Keratinocyte (primary cell): ENCODE measurements around the gene NLRP10. TPM values are rescaled to one million over a fixed set of nuclear protein-coding genes. Genes with fewer than 3 reads are reported as not detected.

Experiments
- DNase-seq: peaks from one replicate; pipeline ENCODE4 v3.0.0-alpha.2; 2011; ENCODE audit warnings: low read depth, missing footprints, low spot score
- FAIRE-seq: peaks from 2 replicates; lab custom pipeline; 2011; peaks lifted over from hg19 to GRCh38; lab: Jason Lieb, UNC
- H2AFZ ChIP-seq: 2 replicates; pipeline ENCODE4 v1.6.0; 2012; ENCODE audit warnings: low read length, control low read depth, inconsistent platforms; ENCODE audit not compliant: control insufficient read depth
- H3K27ac ChIP-seq: 2 replicates; pipeline ENCODE4 v1.5.1; 2011; ENCODE audit warnings: low read length; ENCODE audit not compliant: control insufficient read depth, insufficient read depth
- H3K27me3 ChIP-seq: 3 replicates; pipeline ENCODE4 v1.6.0; 2011; ENCODE audit warnings: low read length; ENCODE audit not compliant: control insufficient read depth, insufficient read depth; ENCODE audit errors: extremely low read depth
- H3K36me3 ChIP-seq, 2 experiments: 2 replicates in 1 of 2; 3 replicates in 1 of 2; pipeline ENCODE4 v1.5.1; 2011; ENCODE audit warnings: low read length in 2 of 2, mild to moderate bottlenecking in 1 of 2; ENCODE audit not compliant: control insufficient read depth in 2 of 2, insufficient read depth in 2 of 2; ENCODE audit errors: extremely low read depth in 1 of 2
- H3K4me1 ChIP-seq: 3 replicates; pipeline ENCODE4 v1.5.1; 2011; ENCODE audit warnings: low read length; ENCODE audit not compliant: control insufficient read depth, insufficient read depth; ENCODE audit errors: extremely low read depth
- H3K4me2 ChIP-seq: 3 replicates; pipeline ENCODE4 v1.6.0; 2011; ENCODE audit warnings: low read depth, low read length; ENCODE audit not compliant: control insufficient read depth, insufficient read depth; ENCODE audit errors: extremely low read depth
- H3K4me3 ChIP-seq, 3 experiments: fragments of 200-600 bp in 1 of 3; sonication (generic) in 1 of 3; 2 replicates in 2 of 3; 3 replicates in 1 of 3; pipeline ENCODE4 v1.5.1; 2011 to 2016; ENCODE audit warnings: low read length in 3 of 3, mild to moderate bottlenecking in 3 of 3, control low read depth in 2 of 3, inconsistent platforms in 1 of 3, low read depth in 1 of 3, mixed read lengths in 1 of 3, mixed run types in 1 of 3, moderate library complexity in 1 of 3; ENCODE audit not compliant: control insufficient read depth in 2 of 3, insufficient read depth in 2 of 3; ENCODE audit errors: extremely low read depth in 1 of 3
- H3K79me2 ChIP-seq: 2 replicates; pipeline ENCODE4 v1.6.0; 2012; ENCODE audit warnings: low read length; ENCODE audit not compliant: control insufficient read depth, insufficient read depth
- H3K9ac ChIP-seq: 3 replicates; pipeline ENCODE4 v1.6.0; 2011; ENCODE audit warnings: low read length; ENCODE audit not compliant: control insufficient read depth, insufficient read depth; ENCODE audit errors: extremely low read depth
- H3K9me1 ChIP-seq: 3 replicates; pipeline ENCODE4 v1.6.0; 2011; ENCODE audit warnings: low read length; ENCODE audit not compliant: control insufficient read depth, insufficient read depth; ENCODE audit errors: extremely low read depth
- H3K9me3 ChIP-seq: 2 replicates; pipeline ENCODE4 v1.5.1; 2012; ENCODE audit warnings: low read depth, low read length; ENCODE audit not compliant: control insufficient read depth
- H4K20me1 ChIP-seq: 3 replicates; pipeline ENCODE4 v1.6.0; 2011; ENCODE audit warnings: low read length; ENCODE audit not compliant: control insufficient read depth, insufficient read depth; ENCODE audit errors: extremely low read depth
- EZH2 ChIP-seq: IDR thresholded peaks from one replicate; pipeline ENCODE4 v1.6.1; 2012; ENCODE audit warnings: inconsistent platforms, mild to moderate bottlenecking, low read length, moderate library complexity
- dilution Hi-C: fragments of 300-500 bp; cut with MboI; formaldehyde crosslinking; loops from one replicate; pipeline ENCODE4 v1.7.0; 2020; ENCODE audit warnings: low sequenced_read_pairs; ENCODE audit not compliant: extremely low pct_ligation_motif_present
- polyA plus RNA-seq, 5 experiments: library from polyadenylated mRNA; depleted of rRNA in 3 of 5; stranded (reverse) in 3 of 5; stranded (forward) in 1 of 5; unstranded in 1 of 5; fragments of >200 nt; gene quantifications; 1 replicate in 1 of 5; 2 replicates in 3 of 5; 3 replicates in 1 of 5; pipeline versions ENCODE4 v1.2.1 to v1.2.3, GENCODE V29; 2011 to 2012; ENCODE audit warnings: missing spikeins in 2 of 5, low read depth in 1 of 5, low replicate concordance in 1 of 5
- TF ChIP-seq, protein P1 (sequence below), 3 experiments: IDR thresholded peaks in 1 of 3; conservative IDR thresholded peaks in 1 of 3; optimal IDR thresholded peaks in 1 of 3; 2 replicates in 2 of 3; 3 replicates in 1 of 3; pipeline versions ENCODE3 to v1.5.1; 2011; ENCODE audit warnings: low read length in 3 of 3, mild to moderate bottlenecking in 3 of 3, moderate library complexity in 2 of 3, control low read depth in 1 of 3, inconsistent platforms in 1 of 3; ENCODE audit not compliant: insufficient read depth in 2 of 3; ENCODE audit errors: extremely low read depth in 1 of 3

Gene NLRP10
- polyA plus RNA-seq, 1 donor (not counting 4 experiments of a cell fraction or from before 2014, with no cell fraction given): 7.1 TPM

- no peak for DNase-seq
- Histone ChIP-seq H3K9me1 (no peaks in the 10 kb centered on the region), H3K4me2 (no peak overlapping the region), H3K27ac (no peak overlapping the region), H3K9ac (no peak overlapping the region), H3K79me2 (no peaks in the 10 kb centered on the region), H3K36me3 (no peaks in the 10 kb centered on the region), H4K20me1 (no peaks in the 10 kb centered on the region), H3K27me3 (no peaks in the 10 kb centered on the region), H2AFZ (no peak overlapping the region), H3K4me1 (peaks cover 40% of the 10 kb centered on the region), H3K4me3 (no peak overlapping the region), H3K9me3 (no peaks in the 10 kb centered on the region)
- dilution Hi-C loops: no loop called here
- no peak for FAIRE-seq
- TF ChIP-seq, protein P1, sequence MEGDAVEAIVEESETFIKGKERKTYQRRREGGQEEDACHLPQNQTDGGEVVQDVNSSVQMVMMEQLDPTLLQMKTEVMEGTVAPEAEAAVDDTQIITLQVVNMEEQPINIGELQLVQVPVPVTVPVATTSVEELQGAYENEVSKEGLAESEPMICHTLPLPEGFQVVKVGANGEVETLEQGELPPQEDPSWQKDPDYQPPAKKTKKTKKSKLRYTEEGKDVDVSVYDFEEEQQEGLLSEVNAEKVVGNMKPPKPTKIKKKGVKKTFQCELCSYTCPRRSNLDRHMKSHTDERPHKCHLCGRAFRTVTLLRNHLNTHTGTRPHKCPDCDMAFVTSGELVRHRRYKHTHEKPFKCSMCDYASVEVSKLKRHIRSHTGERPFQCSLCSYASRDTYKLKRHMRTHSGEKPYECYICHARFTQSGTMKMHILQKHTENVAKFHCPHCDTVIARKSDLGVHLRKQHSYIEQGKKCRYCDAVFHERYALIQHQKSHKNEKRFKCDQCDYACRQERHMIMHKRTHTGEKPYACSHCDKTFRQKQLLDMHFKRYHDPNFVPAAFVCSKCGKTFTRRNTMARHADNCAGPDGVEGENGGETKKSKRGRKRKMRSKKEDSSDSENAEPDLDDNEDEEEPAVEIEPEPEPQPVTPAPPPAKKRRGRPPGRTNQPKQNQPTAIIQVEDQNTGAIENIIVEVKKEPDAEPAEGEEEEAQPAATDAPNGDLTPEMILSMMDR (optimal IDR thresholded peaks at IDR 0.05 in 1 of 3, IDR thresholded peaks at IDR 0.05 in 1 of 3, conservative IDR thresholded peaks at IDR 0.05 in 1 of 3; ENCODE audit: extremely low read depth in 1 of 3, insufficient read depth in 2 of 3, low read length in 3 of 3): no peak
- TF ChIP-seq EZH2: no peak
These were observed 4.8 kb upstream of the NLRP10 start for GRCh38 chr11:7969756-7970646.

- H3K36me3 ChIP-seq: no peaks in the 10 kb centered on the region
- H4K20me1 ChIP-seq: no peaks in the 10 kb centered on the region
- H3K9me3 ChIP-seq: no peaks in the 10 kb centered on the region
- H3K27me3 ChIP-seq: no peaks in the 10 kb centered on the region
- FAIRE-seq: no peak
- H3K79me2 ChIP-seq: no peaks in the 10 kb centered on the region
- dilution Hi-C loops: no loop called here
- no peaks in the 10 kb centered on the region for H3K9me1 ChIP-seq
- no peak for DNase-seq
- no peak overlapping the region for H2AFZ ChIP-seq
- no peak overlapping the region for H3K9ac ChIP-seq
- H3K27ac ChIP-seq: no peak overlapping the region
- H3K4me1 ChIP-seq: peaks cover 46% of the 10 kb centered on the region
- H3K4me3 ChIP-seq: no peak overlapping the region
- TF ChIP-seq EZH2: no peak
- TF ChIP-seq, protein P1 (optimal IDR thresholded peaks at IDR 0.05 in 1 of 3, IDR thresholded peaks at IDR 0.05 in 1 of 3, conservative IDR thresholded peaks at IDR 0.05 in 1 of 3; ENCODE audit: extremely low read depth in 1 of 3, insufficient read depth in 2 of 3, low read length in 3 of 3): no peak
- no peak overlapping the region for H3K4me2 ChIP-seq
These were observed 3.4 kb upstream of the NLRP10 start for GRCh38 chr11:7968686-7969085.
